Renal pelvis (tissue), 4 donors: ENCODE data around the gene DUSP9. TPM values are rescaled to one million over a fixed set of nuclear protein-coding genes. Genes with fewer than 3 reads are reported as not detected.
"Not testable (repeated sequence)": the region's sequence is repeated elsewhere in the genome, so short reads cannot be mapped to it uniquely, and the experiment has no call there.

Experiments
- DNase-seq: peaks from one replicate; pipeline ENCODE4 v3.0.0-alpha.2; 2013
- polyA plus RNA-seq, 3 donors: library from polyadenylated mRNA; unstranded; fragments of 120-200 nt; gene quantifications; one replicate each; pipeline ENCODE4 v1.2.1, GENCODE V29; 2013; ENCODE audit not compliant: insufficient read length in 3 of 3

The DUSP9 gene
- polyA plus RNA-seq, 3 donors, result 47.5 to 62.2 (median 53.3) TPM

GRCh38 chrX:153669174-153669890, 22.3 kb downstream of the DUSP9 start:
- no peak for DNase-seq

GRCh38 chrX:153669901-153670731, 23.1 kb downstream of the DUSP9 start:
- DNase-seq, result no peak

DNA sequence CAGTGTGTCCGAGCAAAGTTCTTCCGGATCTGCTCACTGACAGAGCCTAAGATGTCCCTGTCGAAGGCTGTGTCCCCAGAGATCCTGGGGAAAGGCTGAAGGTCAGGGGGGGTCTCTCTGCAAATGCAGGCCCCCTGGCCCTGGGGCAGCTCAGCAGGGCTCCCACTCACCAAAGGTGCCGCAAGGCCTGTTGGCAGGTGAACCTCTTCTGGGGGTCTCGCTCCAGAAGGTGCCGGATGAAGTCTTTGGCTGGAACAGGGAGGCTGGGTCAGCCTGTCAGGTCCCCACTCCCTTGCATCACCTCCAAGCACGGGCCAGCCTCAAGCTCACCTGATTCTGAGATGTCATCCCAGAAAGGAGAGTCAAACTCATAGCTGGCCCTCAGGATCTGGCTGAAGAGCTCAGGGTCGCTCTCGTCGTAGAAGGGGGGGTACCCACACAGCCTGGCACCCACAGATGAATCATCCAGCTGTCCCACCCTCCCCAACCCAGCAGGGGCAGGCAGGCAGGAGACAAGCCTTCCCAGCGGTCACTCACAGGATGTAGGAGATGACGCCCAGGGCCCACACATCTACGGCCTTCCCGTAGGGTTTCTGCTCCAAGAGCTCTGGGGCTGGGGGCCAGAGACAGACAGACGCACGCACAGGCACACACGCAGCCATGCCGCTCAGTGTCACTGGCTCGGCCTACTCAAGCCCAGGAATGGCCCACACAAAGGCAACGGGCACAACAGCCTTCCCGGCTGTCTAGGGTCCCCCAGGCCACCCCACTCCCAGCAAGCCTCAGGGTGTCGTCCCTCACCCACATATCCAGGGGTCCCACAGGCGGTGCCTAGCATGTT, 24.0 kb downstream of the DUSP9 start:
- DNase-seq, result no peak

- DNase-seq, result no peak
These were observed 24.9 kb downstream of the DUSP9 start for GRCh38 chrX:153671589-153672530.

DNA sequence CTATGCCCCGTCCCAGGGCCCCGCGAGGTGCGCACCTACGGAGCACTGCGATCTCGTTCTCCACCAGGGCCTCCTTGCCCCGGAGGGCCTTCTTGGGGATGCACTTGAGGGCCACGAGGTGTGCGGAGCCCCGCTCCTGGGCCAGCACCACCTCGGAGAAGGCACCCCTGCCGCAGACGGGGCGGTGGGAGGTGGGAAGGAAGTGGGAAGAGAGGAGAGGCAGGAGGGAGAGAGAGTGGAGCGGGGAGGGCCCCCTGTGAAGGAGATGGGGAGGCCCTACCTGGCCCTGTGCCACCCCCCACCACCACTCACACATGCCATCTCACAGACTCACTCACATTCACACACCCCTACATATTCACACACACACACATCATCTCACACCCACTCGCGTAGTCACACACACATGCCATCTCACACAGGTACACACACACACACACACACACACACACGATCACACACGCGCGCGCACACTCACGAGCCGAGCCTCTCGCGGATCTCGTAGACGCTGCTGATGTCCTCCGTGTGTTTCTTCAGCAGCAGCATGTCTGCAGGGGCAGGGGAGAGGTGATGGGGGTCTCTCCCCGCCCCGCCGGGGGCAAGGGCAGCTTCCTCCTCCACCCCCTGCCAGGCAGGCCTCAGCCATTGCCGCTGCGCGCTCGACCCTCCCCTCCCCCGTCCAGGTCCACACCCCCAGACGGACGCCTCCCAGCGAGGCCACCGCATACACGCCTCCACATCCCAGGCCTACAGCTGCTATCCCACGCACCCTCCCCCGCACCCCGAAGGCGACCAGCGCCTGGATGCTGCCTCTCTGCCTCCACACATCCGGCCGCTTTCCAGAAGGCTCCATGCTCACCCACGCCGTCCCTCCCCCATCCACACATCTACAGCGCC, 25.8 kb downstream of the DUSP9 start:
- no peak for DNase-seq

DNA sequence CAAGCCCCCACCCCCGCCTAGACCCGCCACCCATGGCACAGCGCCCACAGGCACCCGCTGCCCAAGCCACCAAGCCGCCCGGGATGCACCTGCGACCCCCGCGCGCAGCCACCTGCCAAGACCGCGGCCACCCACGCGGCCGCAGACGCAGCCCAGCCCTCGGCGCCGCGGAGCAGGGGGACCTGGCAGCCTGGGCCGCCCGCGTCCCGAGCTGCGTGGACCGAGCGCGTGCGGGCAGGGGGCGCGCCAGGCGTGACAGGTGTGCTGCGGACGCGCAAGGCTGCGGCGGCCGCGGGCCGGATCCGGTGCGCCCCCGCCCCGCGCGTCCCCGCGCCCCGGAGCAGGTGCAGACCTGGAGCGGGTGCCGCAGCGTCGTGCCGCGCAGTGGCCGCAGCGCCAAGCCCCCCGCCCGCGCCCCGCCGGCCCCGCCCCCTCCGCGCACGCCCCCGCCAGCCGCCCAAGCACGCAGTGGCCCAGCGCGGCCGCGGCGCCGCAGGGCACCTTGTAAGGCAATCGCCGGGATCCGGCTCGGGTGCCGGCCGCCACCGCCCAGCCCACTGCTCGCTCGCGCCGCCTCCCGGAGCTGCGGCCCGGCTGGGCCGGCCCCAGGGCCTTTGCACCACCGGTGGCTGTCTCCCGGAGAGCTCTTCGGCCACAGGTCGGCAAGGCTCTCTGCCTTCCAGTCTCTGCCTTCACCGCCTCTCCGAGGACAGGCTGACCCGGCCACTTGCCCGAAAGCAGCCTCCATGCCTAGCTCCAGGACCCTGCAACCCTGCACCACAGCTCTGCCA, 26.6 kb downstream of the DUSP9 start, which contains the start of gene PNCK:
TSS of gene PNCK (minus strand) at position 386 of the 791 bp plus-strand sequence. CDS start 737 bp downstream, outside the sequence.
- DNase-seq, result no peak

DNA sequence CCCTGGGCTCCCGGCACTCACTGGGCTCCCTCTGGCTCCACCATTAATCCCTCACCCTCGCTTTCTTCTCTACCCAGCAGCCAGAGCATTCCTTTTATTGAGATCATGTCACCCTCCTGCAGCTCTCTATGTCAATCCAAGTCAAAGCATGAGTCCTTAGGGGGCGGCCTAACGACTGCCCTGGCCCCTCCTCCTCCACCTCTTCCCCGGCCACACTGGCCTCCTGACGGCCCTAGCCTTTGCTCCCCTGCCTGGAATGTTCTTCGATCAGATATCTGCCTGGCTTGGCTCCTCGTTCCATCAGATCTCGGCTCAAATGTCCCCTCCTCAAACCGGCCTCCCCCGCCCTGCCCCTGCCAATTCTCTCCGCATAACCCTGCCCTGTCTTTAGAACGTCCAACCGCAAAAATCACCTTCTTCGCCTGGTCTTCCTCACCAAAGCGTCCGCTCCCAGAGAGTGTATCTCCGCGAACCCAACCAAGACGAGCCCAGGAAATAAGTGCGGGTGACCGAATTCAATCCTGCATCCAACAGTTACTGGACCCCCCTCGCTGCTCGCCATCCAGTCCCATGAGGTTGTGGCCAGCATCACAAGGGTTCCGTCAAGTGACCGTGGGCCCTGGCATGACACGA, 27.3 kb downstream of the DUSP9 start:
- DNase-seq, result no peak

DNA sequence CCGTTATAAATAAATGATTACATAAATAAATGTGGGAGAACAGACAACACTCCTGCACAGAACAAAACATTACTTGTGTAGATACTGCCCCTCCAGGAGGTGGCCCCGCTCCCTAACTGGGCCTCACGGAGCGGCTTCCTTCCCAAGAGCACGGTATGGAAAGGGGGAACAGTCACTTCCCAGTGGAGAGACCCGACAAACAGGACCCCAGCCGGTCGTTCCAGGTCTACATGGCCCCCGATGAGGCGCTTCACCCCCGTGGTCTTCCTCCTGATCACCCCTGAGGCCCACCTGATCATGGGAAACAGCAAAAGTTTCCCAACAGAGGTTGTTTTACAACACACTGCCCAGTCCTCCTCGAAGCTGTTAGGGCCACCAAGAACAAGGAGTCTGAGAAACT, 34.2 kb downstream of the DUSP9 start:
- DNase-seq, result no peak

- DNase-seq, result not testable (repeated sequence)
These were observed 36.5 kb downstream of the DUSP9 start for GRCh38 chrX:153683486-153683885.

- DNase-seq, result no peak
These were observed 37.6 kb downstream of the DUSP9 start for GRCh38 chrX:153684467-153685155.

- DNase-seq, result no peak
These were observed 38.1 kb downstream of the DUSP9 start for GRCh38 chrX:153685156-153685536.

DNA sequence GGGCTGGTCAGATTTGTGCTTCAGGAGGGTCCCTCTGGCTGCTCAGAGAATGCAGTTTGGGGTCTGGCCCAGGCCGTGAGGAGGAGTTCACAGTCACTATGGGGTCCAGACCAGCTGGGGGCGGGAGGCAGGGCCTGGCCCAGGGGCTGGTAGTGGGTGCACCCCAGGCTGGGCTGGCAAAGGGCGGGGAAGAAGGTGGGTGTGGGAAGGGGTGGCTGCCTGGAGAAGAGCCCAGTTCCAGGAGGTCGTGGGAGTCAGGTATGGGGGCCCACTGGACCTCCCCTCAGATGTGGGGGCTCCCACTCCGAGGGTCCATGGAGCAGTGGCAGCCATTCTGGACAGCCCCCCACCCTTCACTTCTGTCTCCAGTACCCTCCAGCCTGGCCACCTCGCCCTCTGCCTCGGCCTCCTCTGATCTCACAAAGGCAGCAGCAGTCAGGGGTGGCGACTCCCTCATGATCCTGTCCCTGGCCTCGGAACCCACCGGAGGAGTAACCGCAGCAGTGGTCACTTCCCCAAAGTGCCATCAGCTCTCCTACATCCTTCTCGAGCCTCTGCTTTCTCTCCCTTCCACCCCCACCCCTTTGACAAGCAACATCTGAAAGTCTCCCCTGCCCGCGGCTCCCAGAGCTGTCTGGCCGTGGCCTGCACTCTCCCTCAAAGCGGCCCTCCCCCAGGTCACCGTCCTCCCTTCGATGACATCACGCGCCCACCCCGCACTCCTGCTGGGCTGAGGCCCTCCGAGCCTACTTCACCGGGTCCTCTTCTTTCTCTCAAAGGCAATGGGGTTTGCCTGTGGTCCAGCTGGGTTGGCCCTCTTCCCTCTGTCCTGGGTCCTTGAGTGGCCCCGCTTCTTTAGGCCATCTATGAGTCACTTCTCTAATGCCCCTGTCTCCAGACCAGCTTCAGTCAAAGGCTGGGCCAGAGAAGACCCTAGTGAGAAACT, 39.0 kb downstream of the DUSP9 start:
- DNase-seq, result no peak

- DNase-seq, result no peak
These were observed 39.7 kb downstream of the DUSP9 start for GRCh38 chrX:153686711-153687110.

DNA sequence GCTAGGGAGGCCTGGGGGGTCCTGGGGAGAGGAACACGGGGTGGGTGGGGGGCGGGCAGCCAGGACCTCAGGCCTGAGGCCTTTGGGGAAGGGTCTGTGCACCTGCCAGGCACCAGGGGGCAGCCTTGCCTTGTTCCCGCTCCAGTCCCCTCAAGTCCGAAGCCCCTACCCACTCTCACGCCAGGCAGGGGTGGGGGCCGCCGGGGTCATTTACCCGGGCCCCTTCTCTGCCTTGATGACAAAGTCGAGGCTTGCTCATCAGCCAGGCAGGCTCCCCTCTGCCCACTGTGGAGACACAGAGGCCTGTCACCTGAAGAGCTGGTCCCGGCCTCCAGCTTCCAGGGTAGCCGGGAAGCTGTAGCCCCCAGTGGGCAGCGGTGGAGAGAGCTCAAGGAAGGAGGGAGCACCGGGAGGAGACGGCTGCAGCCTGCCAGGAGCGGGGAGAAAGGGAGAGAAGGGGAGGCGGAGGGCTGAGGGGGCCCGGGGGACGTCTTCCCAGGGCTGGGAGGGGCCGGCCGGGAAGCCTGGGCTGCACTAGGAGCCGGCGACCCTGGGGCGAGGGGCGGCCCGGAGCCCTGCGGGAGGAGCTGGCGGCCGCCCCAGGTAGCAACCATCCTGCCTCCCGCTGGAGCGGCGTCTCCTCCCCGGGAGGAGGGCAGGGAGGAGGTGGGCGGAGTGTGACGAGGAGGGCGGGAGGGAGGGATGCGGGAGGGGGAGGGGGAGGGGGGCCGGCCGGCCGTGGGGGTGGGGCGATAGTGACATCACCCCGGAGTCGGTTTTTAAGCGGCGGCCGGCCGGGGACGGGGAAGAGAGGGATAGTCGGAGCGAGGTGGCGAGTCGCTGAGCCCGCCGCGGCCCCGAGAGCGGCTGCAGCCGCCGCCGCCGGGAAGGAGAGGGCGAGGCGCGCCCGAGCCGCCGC, 40.4 kb downstream of the DUSP9 start, which contains the start of gene SLC6A8:
TSS of gene SLC6A8 (plus strand) at position 806 of the 919 bp plus-strand sequence. CDS start 649 bp downstream, outside the sequence.
- peak; percentile 60 for DNase-seq

GRCh38 chrX:153688071-153688470, 41.1 kb downstream of the DUSP9 start:
- no peak for DNase-seq
